T-helper 22 cell (primary cell): ENCODE results near the gene PSME3.
"Not testable (repeated sequence)": the region's sequence is repeated elsewhere in the genome, so short reads cannot be mapped to it uniquely, and the experiment has no call there.

Source experiments
- DNase-seq: peaks from one replicate; pipeline ENCODE4 v3.0.0-alpha.2; 2020; ENCODE audit warnings: low read depth

PSME3 gene

GRCh38 chr17:42878123-42878880 is 45.1 kb downstream of the PSME3 start:
- no peak for DNase-seq

GRCh38 chr17:42878924-42879595 is 45.9 kb downstream of the PSME3 start:
- no peak for DNase-seq

GRCh38 chr17:42879596-42879985 is 46.4 kb downstream of the PSME3 start:
- no peak for DNase-seq

GRCh38 chr17:42880776-42881310 is 47.6 kb downstream of the PSME3 start:
- no peak for DNase-seq

GRCh38 chr17:42881706-42882105 is 48.5 kb downstream of the PSME3 start:
- DNase-seq, result not testable (repeated sequence)

- no peak for DNase-seq
Measured at GRCh38 chr17:42882166-42882565, 49.0 kb downstream of the PSME3 start.

- no peak for DNase-seq
Measured at GRCh38 chr17:42883802-42884558, 50.8 kb downstream of the PSME3 start.

GRCh38 chr17:42885806-42886205 is 52.6 kb downstream of the PSME3 start:
- DNase-seq, result not testable (repeated sequence)

GRCh38 chr17:42886283-42887176 is 53.3 kb downstream of the PSME3 start:
- no peak for DNase-seq

- DNase-seq, result no peak
Measured at GRCh38 chr17:42889809-42890208, 56.6 kb downstream of the PSME3 start.

- DNase-seq, result no peak
Measured at GRCh38 chr17:42891539-42892152, 58.4 kb downstream of the PSME3 start.

- no peak for DNase-seq
Measured at GRCh38 chr17:42893359-42893758, 60.2 kb downstream of the PSME3 start.
